GM10847 (cell line): ENCODE measurements around the gene DOCK1.

ENCODE experiments used
- POLR2A ChIP-seq: IDR thresholded peaks from 2 replicates; pipeline ENCODE4 v1.6.1; 2011; ENCODE audit not compliant: insufficient read length; ENCODE audit errors: extremely low read depth

DOCK1 gene

DNA sequence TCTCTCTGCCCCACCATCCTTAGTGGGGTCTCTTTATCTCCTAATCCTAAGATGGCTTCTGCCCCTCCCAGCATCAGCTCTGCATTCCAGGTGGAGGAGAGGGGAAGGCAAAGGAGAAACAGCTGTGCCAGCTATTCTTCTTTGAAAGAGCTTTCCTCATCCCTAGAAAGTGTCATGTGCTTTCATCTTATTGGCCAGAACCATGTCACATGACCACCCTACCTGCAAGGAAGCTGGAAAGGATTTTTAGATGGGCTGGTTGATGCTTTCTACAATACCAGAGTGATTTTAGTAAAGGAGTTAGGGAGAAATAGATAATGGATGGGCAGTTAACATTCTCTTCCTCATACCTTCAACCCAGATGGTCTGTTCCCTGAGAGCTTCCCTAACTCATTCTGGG is 150.0 kb downstream of the DOCK1 start:
- no peak for TF ChIP-seq POLR2A

DNA sequence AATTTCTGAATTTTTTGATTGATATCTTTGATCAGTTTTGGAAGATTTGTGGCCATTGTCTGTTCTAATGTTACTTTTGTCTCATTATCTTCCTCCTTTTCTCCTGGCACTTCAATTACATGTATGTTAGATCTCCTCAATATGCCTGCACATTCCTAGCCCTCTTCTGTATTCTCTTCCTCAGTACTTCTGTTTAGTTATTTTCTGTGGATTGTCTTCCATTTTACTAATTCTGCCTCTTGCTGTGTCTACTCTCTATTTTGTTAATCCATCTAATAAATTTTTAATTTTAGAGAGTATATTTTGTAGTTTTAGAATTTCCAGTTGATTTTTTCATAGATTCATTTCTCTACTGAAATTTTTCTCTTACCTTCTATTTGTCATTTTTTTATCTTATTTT is 154.1 kb downstream of the DOCK1 start:
- TF ChIP-seq POLR2A: no peak

DNA sequence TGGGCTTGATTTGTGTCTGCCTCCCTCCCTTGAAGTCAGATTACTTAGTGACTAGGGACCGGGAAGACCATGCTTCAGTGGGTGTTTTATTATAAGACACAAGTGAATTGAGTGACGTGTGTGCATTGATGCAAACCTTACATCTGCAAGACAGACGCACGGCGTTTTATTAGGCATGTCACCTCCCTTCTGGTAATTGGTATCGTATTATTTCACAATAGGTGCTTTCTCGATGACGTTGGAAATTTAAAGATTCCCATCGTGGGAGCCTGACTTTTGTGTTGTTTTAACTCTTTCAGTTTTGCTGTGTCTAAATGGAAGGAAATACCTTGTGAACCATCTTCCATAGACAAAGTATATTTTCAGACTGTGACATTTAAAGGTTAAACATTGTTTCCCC is 158.5 kb downstream of the DOCK1 start:
- no peak for TF ChIP-seq POLR2A

DNA sequence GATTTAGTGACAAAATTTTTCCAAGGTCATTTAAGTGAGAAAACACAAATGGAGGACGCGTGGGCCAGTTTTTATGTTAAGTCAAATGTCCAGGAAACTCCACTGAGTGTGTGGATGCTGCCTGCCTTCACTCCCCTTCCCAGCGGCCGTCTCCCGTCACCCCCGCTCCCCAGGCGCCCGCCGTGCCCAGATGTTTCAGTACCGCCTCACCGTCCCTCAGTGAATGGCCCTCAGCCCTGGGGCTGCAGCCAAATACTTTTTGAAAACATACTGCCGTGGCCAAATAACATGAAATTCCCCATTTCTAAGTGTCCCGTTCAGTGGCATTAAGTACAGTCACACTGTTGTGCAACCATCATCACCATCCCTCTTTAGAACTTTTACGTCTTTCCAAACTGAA is 159.2 kb downstream of the DOCK1 start:
- no peak for TF ChIP-seq POLR2A

DNA sequence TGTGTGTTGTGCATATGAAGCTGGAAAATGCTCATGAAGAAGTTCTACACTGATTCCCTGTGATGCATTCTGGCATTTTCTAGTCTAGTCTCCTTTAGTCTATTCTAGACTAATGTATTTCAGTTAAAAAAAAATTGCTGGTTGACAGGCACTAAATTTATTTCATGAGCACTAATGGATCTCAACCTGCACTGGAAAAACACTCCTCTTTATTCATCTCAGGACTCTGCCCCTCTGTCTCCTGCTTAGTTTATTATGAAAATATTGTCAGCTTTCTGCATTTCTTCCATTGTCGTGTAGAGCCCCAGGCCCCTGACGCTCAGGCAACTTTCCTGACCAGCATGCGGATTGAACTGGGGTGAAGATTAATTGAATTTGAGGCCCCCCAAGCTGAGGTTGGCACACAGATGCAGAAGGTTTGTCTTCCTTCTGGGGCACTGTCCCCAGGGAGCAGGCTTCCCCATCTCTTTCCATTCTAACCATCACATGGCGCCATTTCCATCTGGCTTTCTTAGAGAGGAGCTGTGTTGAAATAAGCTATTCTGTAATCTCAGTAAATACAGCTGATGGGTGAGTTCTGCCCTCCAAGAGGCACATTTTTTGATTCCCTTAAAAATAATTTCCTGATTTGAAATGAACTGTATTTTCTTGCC is 162.4 kb downstream of the DOCK1 start:
- no peak for TF ChIP-seq POLR2A

- TF ChIP-seq POLR2A: no peak
These were observed 163.3 kb downstream of the DOCK1 start for GRCh38 chr10:127068485-127068884.

DNA sequence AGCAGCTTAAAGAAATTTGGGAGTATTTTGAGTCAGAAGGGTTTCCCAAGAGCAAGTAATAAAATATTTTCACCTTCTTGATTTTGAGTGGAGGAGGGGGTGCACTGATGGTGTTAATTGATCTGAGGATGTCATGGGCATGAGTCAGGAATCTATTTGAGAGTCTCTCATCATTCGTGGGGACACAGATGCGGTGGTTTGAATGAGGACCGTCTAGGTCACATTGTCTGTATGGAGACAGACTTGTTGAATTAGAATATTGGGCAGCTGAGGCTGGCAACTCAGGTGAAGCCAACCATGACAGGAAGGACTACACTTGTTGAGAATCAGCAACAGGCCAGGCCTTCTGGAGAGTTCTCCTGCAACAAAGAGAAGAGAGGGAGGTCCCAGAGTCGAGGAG is 164.2 kb downstream of the DOCK1 start:
- no peak for TF ChIP-seq POLR2A

- no peak for TF ChIP-seq POLR2A
These were observed 165.9 kb downstream of the DOCK1 start for GRCh38 chr10:127071126-127071525.

DNA sequence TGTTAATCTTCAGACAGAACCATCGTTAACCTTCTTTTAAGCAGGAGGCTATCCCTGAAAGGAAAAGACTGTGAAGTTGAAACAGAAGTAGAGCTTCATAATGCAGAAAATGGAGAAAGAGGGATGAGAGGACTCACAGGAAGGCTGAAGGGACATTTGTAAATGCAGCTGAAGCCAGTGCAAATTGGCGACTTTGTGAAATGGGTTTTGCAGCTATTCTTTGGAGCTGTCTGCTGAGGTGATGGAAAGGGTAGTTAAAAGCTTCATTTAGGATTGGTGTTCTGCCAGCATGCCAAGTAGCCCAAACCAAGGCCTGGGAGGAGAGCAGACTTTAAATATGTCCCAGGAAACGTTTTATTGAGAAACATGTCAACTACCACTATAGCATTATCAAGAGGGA is 168.4 kb downstream of the DOCK1 start:
- TF ChIP-seq POLR2A: no peak

DNA sequence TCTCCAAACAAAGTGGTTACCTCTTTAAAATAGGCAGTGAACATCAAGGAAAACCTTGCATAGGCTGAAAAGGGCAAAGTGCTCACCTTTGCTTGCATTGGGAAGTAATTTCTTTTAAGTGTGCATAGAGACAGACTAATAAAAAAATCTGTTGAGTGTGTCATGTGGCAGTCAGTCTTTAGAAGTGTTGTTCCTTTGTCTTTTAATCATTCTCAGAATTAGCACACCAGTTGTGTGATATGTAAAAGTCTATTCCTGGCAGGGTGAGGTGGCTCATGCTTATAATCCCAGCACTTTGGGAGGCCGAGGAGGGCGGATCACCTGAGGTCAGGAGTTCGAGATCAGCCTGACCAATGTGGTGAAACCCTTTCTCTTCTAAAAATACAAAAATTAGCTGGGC is 174.2 kb downstream of the DOCK1 start:
- TF ChIP-seq POLR2A: no peak

DNA sequence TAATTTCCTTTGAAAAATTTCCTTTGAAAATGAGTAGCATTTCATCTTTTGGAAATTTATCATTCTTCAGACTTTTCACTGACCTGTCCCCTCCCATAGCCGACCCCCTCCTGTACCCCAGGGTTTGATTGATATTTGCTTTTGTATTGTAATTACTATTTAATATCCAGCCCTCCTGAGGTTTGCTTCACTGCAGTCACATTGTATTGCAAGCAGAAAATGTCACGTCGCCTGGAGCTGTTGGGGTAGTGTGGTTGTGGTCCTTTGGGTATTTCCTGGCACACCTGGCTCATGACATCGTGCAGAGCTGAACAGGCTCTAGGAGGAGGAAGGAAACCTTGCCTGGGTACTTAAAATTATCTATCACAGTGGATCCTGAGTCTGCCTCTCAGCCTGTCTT is 175.1 kb downstream of the DOCK1 start:
- no peak for TF ChIP-seq POLR2A

DNA sequence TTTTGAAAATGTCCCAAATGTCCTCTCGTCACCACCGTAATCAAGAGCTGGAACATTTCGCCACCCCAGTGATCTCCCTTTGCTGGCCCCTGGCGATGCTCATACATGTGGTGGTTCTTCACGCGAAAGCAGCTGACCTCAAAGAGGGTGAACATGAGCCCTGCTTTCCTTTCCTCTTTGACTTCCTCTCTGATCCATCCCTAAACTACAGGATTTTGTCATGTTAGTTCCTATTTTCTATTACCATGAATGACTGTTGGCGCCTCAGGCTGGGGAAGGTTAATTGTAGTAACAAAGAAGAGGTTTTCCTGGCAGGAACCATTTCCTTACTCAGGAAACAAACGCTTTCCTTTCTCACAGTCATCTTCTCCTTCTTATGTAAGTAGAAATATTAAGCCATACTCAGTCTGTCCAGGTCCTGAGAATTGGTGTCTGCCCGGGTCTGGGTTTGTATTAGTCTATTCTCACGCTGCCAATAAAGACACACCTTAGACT is 176.7 kb downstream of the DOCK1 start:
- no peak for TF ChIP-seq POLR2A

- TF ChIP-seq POLR2A: no peak
These were observed 177.4 kb downstream of the DOCK1 start for GRCh38 chr10:127082651-127083050.

DNA sequence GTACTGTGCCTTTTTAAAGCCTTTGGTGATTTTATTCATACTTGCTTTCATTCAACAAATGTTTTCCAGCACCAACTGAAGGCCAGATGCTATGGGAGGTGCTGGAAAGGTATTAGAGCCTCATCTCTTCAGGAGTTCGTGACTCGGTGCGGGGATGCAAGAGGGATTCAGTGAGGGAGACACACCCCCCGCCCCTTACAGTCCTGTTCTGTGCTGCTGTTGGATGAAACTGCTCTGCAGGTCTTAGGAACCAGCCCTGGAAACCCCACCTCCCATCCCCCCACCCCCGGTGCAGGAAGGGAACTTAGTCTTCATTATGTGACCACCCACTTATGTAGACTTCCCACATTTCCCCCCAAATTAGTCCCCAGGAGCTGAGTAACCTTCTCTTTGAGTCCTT is 180.7 kb downstream of the DOCK1 start:
- no peak for TF ChIP-seq POLR2A

DNA sequence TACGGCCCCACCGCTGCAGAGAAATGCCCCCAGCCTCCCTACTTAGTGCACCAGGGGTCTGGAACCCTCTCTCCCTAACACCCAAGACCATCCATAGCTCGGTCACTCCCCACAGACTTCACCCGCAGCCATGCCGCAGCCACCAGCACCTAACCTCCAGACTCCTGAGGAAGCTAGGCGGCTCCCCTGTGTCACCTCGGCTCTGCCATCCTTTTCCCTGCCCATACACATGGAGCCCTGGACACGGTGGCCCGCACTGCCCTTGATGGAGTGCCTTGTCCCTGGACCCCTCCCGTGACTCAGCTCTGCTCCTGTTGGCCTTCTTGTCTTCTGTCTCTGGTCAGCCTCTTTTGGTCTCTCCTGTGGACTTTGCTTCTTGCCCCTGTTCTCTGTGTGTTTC is 183.7 kb downstream of the DOCK1 start:
- TF ChIP-seq POLR2A: no peak

GRCh38 chr10:127089446-127089845 is 184.2 kb downstream of the DOCK1 start:
- TF ChIP-seq POLR2A: no peak

- no peak for TF ChIP-seq POLR2A
These were observed 184.9 kb downstream of the DOCK1 start for GRCh38 chr10:127090138-127090537.
